Gastrocnemius medialis (tissue), 4 donors: Measurements from ENCODE around the gene TM4SF5. TPM values are rescaled to one million over a fixed set of nuclear protein-coding genes. Genes with fewer than 3 reads are reported as not detected.

ENCODE experiments used
- ATAC-seq, 2 donors: fragments of 150-250 bp; one replicate each; pipeline ENCODE4 v1.9.1; 2016
- DNase-seq, 2 donors: peaks; one replicate each; pipeline ENCODE4 v3.0.0-alpha.2; 2019
- H3K27ac ChIP-seq, 4 donors: fragments of 200-600 bp; sonication (generic); 1 replicate in 1 of 4; 2 replicates in 3 of 4; pipeline ENCODE4 v1.5.1; 2016 to 2018; ENCODE audit warnings: mild to moderate bottlenecking in 2 of 4, moderate library complexity in 1 of 4
- H3K27me3 ChIP-seq, 3 donors: fragments of 200-600 bp; sonication (generic) in 2 of 3; 1 replicate in 1 of 3; 2 replicates in 2 of 3; pipeline versions ENCODE4 v1.5.1 to v1.6.0; 2016 to 2019; ENCODE audit warnings: mild to moderate bottlenecking in 1 of 3, moderate library complexity in 1 of 3
- H3K36me3 ChIP-seq, 2 donors: fragments of 200-600 bp; sonication (generic) in 1 of 2; one replicate each; pipeline ENCODE4 v1.5.1; 2017 to 2018
- H3K4me1 ChIP-seq, 2 donors: fragments of 200-600 bp; sonication (generic) in 1 of 2; one replicate each; pipeline ENCODE4 v1.5.1; 2016 to 2017; ENCODE audit warnings: mild to moderate bottlenecking in 2 of 2
- H3K4me3 ChIP-seq, 4 donors: fragments of 200-600 bp; sonication (generic) in 3 of 4; 1 replicate in 1 of 4; 2 replicates in 3 of 4; pipeline ENCODE4 v1.5.1; 2016 to 2019; ENCODE audit warnings: mild to moderate bottlenecking in 2 of 4
- H3K9me3 ChIP-seq, 3 donors: fragments of 200-600 bp; sonication (generic) in 2 of 3; 1 replicate in 1 of 3; 2 replicates in 2 of 3; pipeline ENCODE4 v1.5.1; 2016 to 2019
- CTCF ChIP-seq, 5 experiments: fragments of 450-650 bp in 3 of 5; fragments of 200-600 bp in 2 of 5; sonication (generic) in 2 of 5; IDR thresholded peaks in 4 of 5; conservative IDR thresholded peaks in 1 of 5; 1 replicate in 4 of 5; 2 replicates in 1 of 5; pipeline ENCODE4 v1.5.1; 2016 to 2019; ENCODE audit warnings: antibody characterized with exemption in 5 of 5, mild to moderate bottlenecking in 3 of 5, moderate library complexity in 3 of 5
- POLR2A ChIP-seq, 2 donors: fragments of 450-650 bp; IDR thresholded peaks; one replicate each; pipeline ENCODE4 v1.6.1; 2017; ENCODE audit warnings: antibody characterized with exemption in 2 of 2, mild to moderate bottlenecking in 2 of 2, moderate library complexity in 2 of 2
- in situ Hi-C, 4 donors: fragments of 200-750 bp; cut with MboI; loops; one replicate each; pipeline versions ENCODE4 v1.15.0 to v1.8.0; 2017; ENCODE audit warnings: low sequenced_read_pairs in 4 of 4
- intact Hi-C: fragments of 100-400 bp; cut with DNase I; formaldehyde crosslinking; loops from one replicate; pipeline ENCODE4 v1.15.1; 2023; ENCODE audit warnings: low total_unique reads
- total RNA-seq, 4 donors: library from RNA; depleted of rRNA; stranded (reverse); fragments of >200 nt; gene quantifications; one replicate each; pipeline versions ENCODE4 v1.1.0 to v1.2.3, GENCODE V29; 2016

TM4SF5 gene
- total RNA-seq, 4 donors from 2014 or later, result 0.64 TPM; not detected in 3

- peak; percentile 65 to 70 for DNase-seq
- intact Hi-C loops (loop anchor here (1.0 to 5.0 kb wide), 3 partner anchors 17 to 95 kb away; partner anchors contain the start of genes ARRB2 and MINK1), in situ Hi-C loops (no loop called here)
- peaks cover 9 to 23% of the 10 kb centered on the region in 2 donors for H3K4me1 ChIP-seq
- ATAC-seq, result peak; percentile 94 to 95
- peak within 1 kb of the TSS; percentile 76 to 97 (median 81) for H3K4me3 ChIP-seq
- no peaks in the 10 kb centered on the region for H3K9me3 ChIP-seq
- TF ChIP-seq CTCF (IDR thresholded peaks at IDR 0.05 in 4 of 5, conservative IDR thresholded peaks at IDR 0.05 in 1 of 5) (no peak), POLR2A (IDR thresholded peaks at IDR 0.05) (peak; percentile 34 to 50)
- no peaks in the 10 kb centered on the region for H3K36me3 ChIP-seq
- peak within 1 kb of the TSS; percentile 70 to 81 (median 76) for H3K27ac ChIP-seq
- no peaks in the 10 kb centered on the region for H3K27me3 ChIP-seq
These were observed 35.3 kb downstream of the TM4SF5 start, which contains the start of gene PLD2 for GRCh38 chr17:4806777-4807604. Gene PLD2 (plus strand): TSS chr17:4807152. CDS start chr17:4807773, 621 bp downstream.

- no peaks in the 10 kb centered on the region for H3K9me3 ChIP-seq
- in situ Hi-C loops, result no loop called here
- H3K27me3 ChIP-seq, result no peaks in the 10 kb centered on the region
- peak overlapping the region in 3 of 4 donors; percentile 70 to 81 (median 73) for H3K27ac ChIP-seq
- peaks cover 10 to 27% of the 10 kb centered on the region in 2 donors for H3K4me1 ChIP-seq
- no peak for TF ChIP-seq POLR2A (IDR thresholded peaks at IDR 0.05)
- no peak for TF ChIP-seq CTCF (IDR thresholded peaks at IDR 0.05 in 4 of 5, conservative IDR thresholded peaks at IDR 0.05 in 1 of 5)
- DNase-seq (no peak), ATAC-seq (peak in 1 of 2 donors; percentile 8)
- no peaks in the 10 kb centered on the region for H3K36me3 ChIP-seq
- H3K4me3 ChIP-seq, result peak overlapping the region; percentile 76 to 97 (median 81)
- intact Hi-C loops, result loop anchor here (1.0 to 5.0 kb wide), 3 partner anchors 17 to 95 kb away; partner anchors contain the start of genes ARRB2 and MINK1
These were observed 36.1 kb downstream of the TM4SF5 start for GRCh38 chr17:4807605-4808377.

GRCh38 chr17:4808378-4808767 lies 36.7 kb downstream of the TM4SF5 start:
- DNase-seq, result peak in 1 of 2 donors; percentile 48
- H3K4me1 ChIP-seq, result peaks cover 15 to 29% of the 10 kb centered on the region in 2 donors
- H3K36me3 ChIP-seq, result no peaks in the 10 kb centered on the region
- TF ChIP-seq POLR2A (IDR thresholded peaks at IDR 0.05), result no peak
- intact Hi-C loops, result loop anchor here (5.0 kb wide), 1 partner anchor 96 kb away; the partner anchor contains the start of gene ARRB2
- peak; percentile 16 to 49 for ATAC-seq
- H3K4me3 ChIP-seq, result no peak overlapping the region
- H3K27me3 ChIP-seq, result no peaks in the 10 kb centered on the region
- in situ Hi-C loops, result no loop called here
- H3K9me3 ChIP-seq, result no peaks in the 10 kb centered on the region
- H3K27ac ChIP-seq, result no peak overlapping the region

- Histone ChIP-seq H3K4me1 (peaks cover 15 to 29% of the 10 kb centered on the region in 2 donors), H3K4me3 (no peak overlapping the region), H3K27me3 (no peaks in the 10 kb centered on the region), H3K36me3 (no peaks in the 10 kb centered on the region), H3K27ac (no peak overlapping the region), H3K9me3 (no peaks in the 10 kb centered on the region)
- TF ChIP-seq POLR2A (IDR thresholded peaks at IDR 0.05), result no peak
- no peak for TF ChIP-seq CTCF (IDR thresholded peaks at IDR 0.05 in 4 of 5, conservative IDR thresholded peaks at IDR 0.05 in 1 of 5)
- ATAC-seq (no peak), DNase-seq (no peak)
- in situ Hi-C loops (no loop called here), intact Hi-C loops (no loop called here)
These were observed 39.1 kb downstream of the TM4SF5 start for GRCh38 chr17:4810696-4811290.
